DMS 273 treated with DMSO at 0.1 percent for 48 hours (cell line): Measurements from ENCODE around the gene TP53I13.
"Not testable (repeated sequence)": the region's sequence is repeated elsewhere in the genome, so short reads cannot be mapped to it uniquely, and the experiment has no call there.

Experiments
- DNase-seq: peaks from one replicate; lab custom pipeline; 2025; lab: John Stamatoyannopoulos, UW

The TP53I13 gene

GRCh38 chr17:29568331-29569244 lies at the start of gene TP53I13:
TSS of gene TP53I13 (plus strand) at chr17:29568701. CDS start at chr17:29568759, 58 bp downstream.
- peak; percentile 81 for DNase-seq

- no peak for DNase-seq
Measured at GRCh38 chr17:29524692-29525091, 43.8 kb upstream of the TP53I13 start.

GRCh38 chr17:29526322-29526721 lies 42.2 kb upstream of the TP53I13 start:
- DNase-seq: no peak

GRCh38 chr17:29533976-29534375 lies 34.5 kb upstream of the TP53I13 start:
- no peak for DNase-seq

GRCh38 chr17:29544066-29544465 lies 24.4 kb upstream of the TP53I13 start:
- no peak for DNase-seq

GRCh38 chr17:29546085-29546484 lies 22.4 kb upstream of the TP53I13 start:
- DNase-seq: no peak

GRCh38 chr17:29546830-29547229 lies 21.7 kb upstream of the TP53I13 start:
- no peak for DNase-seq

- DNase-seq: no peak
Measured at GRCh38 chr17:29549177-29549923, 19.2 kb upstream of the TP53I13 start.

- no peak for DNase-seq
Measured at GRCh38 chr17:29555840-29556239, 12.7 kb upstream of the TP53I13 start.

GRCh38 chr17:29557085-29557738 lies 11.3 kb upstream of the TP53I13 start:
- no peak for DNase-seq

GRCh38 chr17:29557739-29558116 lies 10.8 kb upstream of the TP53I13 start:
- no peak for DNase-seq

- not testable (repeated sequence) for DNase-seq
Measured at GRCh38 chr17:29558139-29558538, 10.4 kb upstream of the TP53I13 start.

- no peak for DNase-seq
Measured at GRCh38 chr17:29559640-29560039, 8.9 kb upstream of the TP53I13 start.

GRCh38 chr17:29560316-29560715 lies 8.2 kb upstream of the TP53I13 start:
- peak; percentile 95 for DNase-seq

- no peak for DNase-seq
Measured at GRCh38 chr17:29561554-29562517, 6.7 kb upstream of the TP53I13 start.

GRCh38 chr17:29562615-29563014 lies 5.9 kb upstream of the TP53I13 start:
- DNase-seq: no peak

- no peak for DNase-seq
Measured at GRCh38 chr17:29563816-29564215, 4.7 kb upstream of the TP53I13 start.

- DNase-seq: no peak
Measured at GRCh38 chr17:29565643-29566472, 2.6 kb upstream of the TP53I13 start.

GRCh38 chr17:29566473-29567303 lies 1.8 kb upstream of the TP53I13 start, which contains the start of gene ABHD15:
TSS of gene ABHD15 (minus strand) at chr17:29567037. CDS start at chr17:29566966, 71 bp downstream.
- DNase-seq: peak; percentile 24

GRCh38 chr17:29567304-29567553 lies 1.3 kb upstream of the TP53I13 start:
- no peak for DNase-seq
